Dedifferentiated amniotic fluid mesenchymal stem cell (primary cell): ENCODE results near the gene IFNL3.

ENCODE experiments used
- DNase-seq: peaks from one replicate; pipeline ENCODE4 v3.0.0-alpha.2; 2016; ENCODE audit errors: extremely low spot score

IFNL3 gene

DNA sequence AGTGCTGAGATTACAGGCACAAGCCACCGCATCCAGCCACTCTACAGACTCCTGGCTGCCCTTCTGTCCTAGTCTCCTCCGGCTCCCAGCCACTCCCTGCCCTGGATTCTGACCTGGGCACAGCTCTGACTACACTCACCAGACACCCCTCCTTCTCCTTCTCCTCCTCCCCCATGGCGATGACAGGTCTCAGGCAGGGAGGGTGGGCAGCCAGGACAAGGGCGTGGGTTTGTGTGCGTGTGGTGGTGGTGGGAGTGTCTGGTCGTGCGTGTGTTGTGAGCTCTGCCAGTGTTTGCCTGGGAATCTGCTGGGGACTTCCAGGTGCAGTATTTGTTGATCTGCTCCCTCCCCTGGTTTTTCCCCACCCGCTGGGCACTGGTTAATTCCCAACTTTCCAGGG is 51.0 kb downstream of the IFNL3 start:
- DNase-seq: no peak
